Measurements from ENCODE around the gene PGAP3.

Gene PGAP3

GRCh38 chr17:39655105-39655504 lies 32.8 kb downstream of the PGAP3 start:
- DNase-seq = no peak

GRCh38 chr17:39653662-39654331 lies 34.1 kb downstream of the PGAP3 start:
- peak; percentile 88 for DNase-seq

GRCh38 chr17:39653316-39653661 lies 34.6 kb downstream of the PGAP3 start:
- DNase-seq = no peak

- no peak for DNase-seq
Measured at GRCh38 chr17:39652587-39653315, 35.1 kb downstream of the PGAP3 start.

GRCh38 chr17:39651923-39652586 lies 35.8 kb downstream of the PGAP3 start:
- DNase-seq = no peak

GRCh38 chr17:39650121-39650579 lies 37.7 kb downstream of the PGAP3 start:
- no peak for DNase-seq

- no peak for DNase-seq
Measured at GRCh38 chr17:39648616-39649366, 39.1 kb downstream of the PGAP3 start.

GRCh38 chr17:39647256-39647655 lies 40.6 kb downstream of the PGAP3 start:
- DNase-seq = no peak

- no peak for DNase-seq
Measured at GRCh38 chr17:39643271-39643670, 44.6 kb downstream of the PGAP3 start.

- DNase-seq = no peak
Measured at GRCh38 chr17:39642291-39643074, 45.4 kb downstream of the PGAP3 start.

- DNase-seq = no peak
Measured at GRCh38 chr17:39641883-39642282, 46.0 kb downstream of the PGAP3 start.

GRCh38 chr17:39641097-39641496 lies 46.8 kb downstream of the PGAP3 start:
- no peak for DNase-seq

- no peak for DNase-seq
Measured at GRCh38 chr17:39640591-39641031, 47.2 kb downstream of the PGAP3 start.

GRCh38 chr17:39639566-39640458 lies 48.0 kb downstream of the PGAP3 start:
- no peak for DNase-seq

- no peak for DNase-seq
Measured at GRCh38 chr17:39639043-39639442, 48.8 kb downstream of the PGAP3 start.

GRCh38 chr17:39638317-39638716 lies 49.5 kb downstream of the PGAP3 start:
- DNase-seq = no peak

- DNase-seq = peak; percentile 94
Measured at GRCh38 chr17:39636927-39637736, 50.7 kb downstream of the PGAP3 start, which contains the start of gene STARD3. TSS of gene STARD3 (plus strand) at chr17:39637144. CDS start at chr17:39653532, 16,388 bp downstream.

GRCh38 chr17:39636587-39636926 lies 51.3 kb downstream of the PGAP3 start:
- peak; percentile 41 for DNase-seq

- DNase-seq = no peak
Measured at GRCh38 chr17:39635614-39636176, 52.2 kb downstream of the PGAP3 start.

- no peak for DNase-seq
Measured at GRCh38 chr17:39634384-39634871, 53.4 kb downstream of the PGAP3 start.

All from activated CD4-positive, CD25-positive, alpha-beta regulatory T cell treated with anti-CD3 and anti-CD28 coated beads, Interleukin-2, amount 50 U/mL, for 72 hours (primary cell).